NCI-H2171 treated with DMSO at 0.1 percent for 48 hours (cell line): ENCODE measurements around the gene PMEPA1.

Experiments
- DNase-seq: peaks from one replicate; lab custom pipeline; 2025; lab: John Stamatoyannopoulos, UW

Gene PMEPA1

DNA sequence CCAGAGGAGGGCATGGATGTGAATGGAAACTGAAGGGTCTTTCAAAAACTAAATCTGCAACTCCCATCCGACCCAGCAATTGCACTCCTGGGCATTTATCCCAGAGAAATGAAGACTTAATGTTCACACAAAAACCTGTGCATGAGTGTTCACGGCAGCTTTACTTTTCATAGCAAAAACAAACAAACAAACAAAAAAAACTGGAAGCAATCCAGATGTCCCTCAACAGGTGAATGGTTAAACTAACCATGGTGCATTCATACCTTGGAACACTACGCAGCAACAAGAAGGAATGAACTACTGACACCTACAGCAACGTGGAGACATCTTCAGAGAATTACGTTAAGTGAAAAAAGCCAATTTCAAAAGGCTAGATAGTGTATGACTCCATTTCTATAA lies 32.2 kb downstream of the PMEPA1 start:
- DNase-seq = no peak

DNA sequence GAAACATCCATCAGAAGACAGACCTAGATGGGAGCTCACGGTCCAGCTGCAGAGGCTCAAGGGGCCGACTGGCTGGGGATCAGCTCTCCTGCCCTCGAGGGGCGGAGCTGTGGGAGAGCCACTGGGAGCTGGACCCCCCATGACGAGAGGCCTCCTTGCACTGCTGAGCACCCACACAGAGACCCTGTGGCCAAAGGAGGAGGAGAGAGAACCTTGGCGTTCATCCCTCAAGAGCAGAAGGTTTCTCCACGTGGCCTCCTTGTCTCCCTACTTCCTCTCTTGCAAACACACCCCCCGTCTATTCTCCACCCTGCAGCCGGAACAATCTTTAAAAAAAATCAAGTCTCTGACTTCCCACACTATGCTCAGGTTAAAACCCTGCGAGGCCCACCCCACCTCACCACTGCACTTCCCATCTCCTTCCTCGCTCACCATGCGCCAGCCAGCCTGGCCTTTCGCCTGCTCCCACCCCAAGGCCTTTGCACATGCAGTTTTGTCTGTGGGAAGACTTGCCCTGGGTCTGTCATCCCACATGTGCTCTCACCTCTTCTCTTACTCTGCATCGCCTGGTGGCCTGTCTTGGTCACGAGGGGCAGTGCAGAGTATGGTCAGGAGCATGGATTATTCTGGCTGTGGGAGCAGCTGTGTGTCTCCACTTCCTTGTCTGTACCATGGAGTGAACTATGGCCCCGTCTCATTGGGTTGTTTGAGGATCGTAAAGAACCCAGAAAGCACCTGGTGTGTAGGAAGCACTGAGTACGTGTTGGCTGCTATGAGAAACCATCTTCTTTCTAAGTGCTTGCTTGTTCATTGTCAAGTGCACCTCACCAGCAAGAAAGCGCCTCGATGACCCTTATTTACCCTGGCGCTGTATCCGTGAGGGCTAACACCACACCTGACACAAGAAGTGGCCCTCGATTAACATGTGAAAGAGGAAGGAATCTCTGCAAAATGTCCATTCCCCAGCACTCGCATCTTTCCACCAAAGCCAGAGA lies 32.9 kb downstream of the PMEPA1 start:
- DNase-seq = no peak

DNA sequence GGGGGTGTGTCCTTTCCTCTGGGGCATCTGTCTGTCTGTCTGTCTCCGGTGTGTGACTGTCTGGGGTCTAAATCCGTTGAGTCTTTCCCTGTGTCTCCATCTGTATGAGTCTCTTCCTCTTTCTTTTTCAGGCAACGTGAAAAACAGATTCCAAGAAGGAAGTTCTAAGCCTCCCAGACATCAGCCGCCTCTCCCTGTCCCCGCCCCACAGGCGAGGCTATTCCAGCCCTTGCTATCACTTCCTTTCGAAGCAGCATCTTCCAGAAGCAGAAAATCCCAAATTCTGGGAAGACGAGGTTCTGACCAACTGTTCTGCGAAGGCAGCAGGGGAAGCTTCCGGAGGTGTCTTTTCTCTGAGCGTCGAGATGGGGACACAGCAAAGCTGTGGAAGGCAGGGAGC lies 34.0 kb downstream of the PMEPA1 start:
- DNase-seq = no peak

DNA sequence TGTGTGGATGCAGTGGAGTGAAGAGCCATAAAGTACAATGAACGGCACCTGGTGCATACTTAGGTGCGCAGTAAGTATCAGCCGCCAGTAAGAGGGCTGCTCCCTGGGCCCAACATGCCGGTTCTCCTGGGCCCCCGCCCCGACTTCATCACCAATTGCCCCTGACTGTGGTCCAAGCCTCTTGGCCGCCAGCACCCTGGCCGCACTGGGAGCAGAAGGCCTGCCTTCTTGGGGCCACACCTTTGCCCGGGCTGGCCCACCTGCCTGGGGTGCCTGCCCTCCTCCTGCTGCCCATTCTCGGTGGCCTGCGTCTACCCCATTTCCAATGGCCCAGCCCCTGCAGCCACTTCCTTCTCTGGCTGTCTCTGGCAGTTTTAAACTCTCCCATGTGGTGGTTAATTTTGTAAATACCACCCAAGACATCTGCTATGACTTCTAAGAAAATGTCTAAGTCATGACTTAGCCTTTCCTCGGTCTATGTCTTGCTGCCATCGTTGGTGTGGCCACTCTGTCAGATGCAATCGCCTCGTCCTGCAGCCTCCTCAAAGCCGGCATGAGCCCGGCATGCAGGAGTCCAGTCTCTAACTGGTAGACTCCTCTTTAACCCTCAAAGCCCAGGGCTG lies 36.8 kb downstream of the PMEPA1 start:
- no peak for DNase-seq

DNA sequence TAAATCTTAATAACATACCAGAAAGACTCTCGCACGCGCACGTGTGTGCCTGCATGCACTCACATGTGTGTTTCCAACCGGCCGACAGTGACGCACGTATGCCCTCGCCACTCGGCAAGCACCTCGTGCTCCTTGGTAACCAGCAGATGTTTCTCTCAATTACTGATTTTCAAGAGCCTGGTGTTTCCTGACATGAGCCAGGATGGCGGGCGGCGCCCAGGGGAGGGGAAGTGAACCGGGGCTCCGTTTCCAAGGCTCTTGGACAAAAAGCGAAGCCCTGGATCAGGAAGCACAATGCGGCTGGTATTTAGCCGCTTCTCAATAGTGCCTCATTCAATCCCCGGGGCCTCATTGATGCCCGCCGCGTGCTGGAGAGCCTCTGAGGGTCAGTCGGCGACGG lies 37.7 kb downstream of the PMEPA1 start:
- DNase-seq = peak; percentile 94

DNA sequence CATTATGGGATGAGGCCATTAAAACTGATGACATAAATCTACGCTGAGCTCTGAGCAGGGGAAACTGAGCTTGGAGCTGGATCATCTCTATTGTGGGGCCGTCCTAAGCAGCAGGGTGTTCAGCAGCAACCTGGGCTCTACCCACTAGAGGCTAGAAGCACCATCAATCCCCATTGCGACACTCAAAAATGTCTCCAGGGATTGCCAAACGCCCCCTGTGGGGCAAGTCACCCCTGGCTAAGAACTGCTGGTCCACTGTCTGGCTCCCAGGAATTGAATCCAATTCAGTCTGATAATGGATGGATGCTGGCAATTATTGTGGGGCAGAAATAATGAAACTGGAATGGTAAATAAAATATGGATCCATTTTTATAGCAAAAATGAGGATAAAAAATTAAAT lies 38.2 kb downstream of the PMEPA1 start:
- DNase-seq = no peak

DNA sequence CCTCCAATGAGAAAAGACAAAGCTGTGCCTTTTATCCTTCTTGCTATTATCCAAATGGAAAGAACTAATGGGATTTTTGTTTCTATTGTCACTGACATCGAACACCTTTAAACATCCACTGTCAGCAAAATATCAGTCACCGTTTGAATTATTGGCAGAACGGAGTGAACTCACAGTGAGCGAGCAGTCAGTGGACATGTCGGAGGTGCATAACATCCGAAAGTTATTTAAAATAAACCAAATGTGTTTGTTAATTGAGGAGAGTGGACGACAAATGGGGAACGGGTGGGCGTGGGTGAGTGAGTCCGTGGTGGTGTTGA lies 38.8 kb downstream of the PMEPA1 start:
- DNase-seq = no peak

DNA sequence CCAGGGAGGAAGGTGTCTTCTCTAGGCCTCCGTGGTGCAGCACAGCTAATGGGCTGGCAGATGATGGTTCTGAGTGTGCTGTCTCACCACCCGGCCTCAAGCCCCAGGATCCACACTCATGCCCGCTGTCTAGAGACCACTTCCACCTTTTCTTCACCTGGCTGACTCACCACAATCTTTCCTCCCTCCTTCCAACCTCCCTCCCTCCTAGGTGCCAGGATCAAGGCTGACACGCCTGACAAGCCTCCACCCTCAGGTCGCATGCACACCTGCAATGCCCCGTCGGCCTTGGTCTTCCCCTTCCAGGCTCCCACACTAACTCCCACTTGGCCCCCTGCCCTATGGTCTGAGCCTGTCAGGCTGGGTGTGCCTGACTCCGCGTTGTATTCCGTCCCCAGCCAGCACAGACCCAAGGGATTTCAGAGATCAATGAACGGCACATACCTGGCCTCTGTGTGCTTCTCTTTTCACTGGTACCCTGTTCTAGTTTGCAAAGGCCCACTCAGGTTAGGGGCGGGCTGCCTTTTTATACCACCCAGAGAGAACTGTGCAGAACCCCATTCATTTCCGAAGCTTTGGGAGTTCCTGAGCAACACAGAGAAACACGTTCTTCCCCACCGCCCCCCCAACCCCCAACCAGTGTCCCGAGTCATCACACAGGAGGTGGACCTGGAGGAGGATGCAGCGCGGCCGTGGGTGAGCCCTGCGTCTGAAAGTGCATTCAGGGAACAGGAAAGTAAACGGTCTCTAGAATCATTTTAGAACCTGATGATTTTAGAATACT lies 39.3 kb downstream of the PMEPA1 start:
- DNase-seq = no peak

DNA sequence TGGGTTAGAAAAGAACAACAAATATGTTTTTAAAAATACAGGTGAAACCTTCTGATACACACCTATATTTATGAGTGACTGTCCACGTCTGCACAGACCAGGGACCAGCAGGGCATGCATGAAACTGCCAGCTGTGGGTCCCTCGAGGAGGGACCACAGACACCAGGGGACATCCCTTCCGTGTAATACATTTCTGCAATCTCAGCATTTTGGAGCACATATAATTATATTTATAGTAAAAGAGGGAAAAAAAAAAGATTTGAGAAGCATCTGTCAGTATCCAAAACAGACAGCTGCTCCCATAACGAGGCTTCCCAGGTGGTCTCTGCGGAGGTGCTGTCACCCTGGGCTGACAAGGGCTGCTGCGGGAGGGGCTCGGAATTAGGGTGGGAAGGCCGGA lies 40.2 kb downstream of the PMEPA1 start:
- DNase-seq = peak; percentile 84

DNA sequence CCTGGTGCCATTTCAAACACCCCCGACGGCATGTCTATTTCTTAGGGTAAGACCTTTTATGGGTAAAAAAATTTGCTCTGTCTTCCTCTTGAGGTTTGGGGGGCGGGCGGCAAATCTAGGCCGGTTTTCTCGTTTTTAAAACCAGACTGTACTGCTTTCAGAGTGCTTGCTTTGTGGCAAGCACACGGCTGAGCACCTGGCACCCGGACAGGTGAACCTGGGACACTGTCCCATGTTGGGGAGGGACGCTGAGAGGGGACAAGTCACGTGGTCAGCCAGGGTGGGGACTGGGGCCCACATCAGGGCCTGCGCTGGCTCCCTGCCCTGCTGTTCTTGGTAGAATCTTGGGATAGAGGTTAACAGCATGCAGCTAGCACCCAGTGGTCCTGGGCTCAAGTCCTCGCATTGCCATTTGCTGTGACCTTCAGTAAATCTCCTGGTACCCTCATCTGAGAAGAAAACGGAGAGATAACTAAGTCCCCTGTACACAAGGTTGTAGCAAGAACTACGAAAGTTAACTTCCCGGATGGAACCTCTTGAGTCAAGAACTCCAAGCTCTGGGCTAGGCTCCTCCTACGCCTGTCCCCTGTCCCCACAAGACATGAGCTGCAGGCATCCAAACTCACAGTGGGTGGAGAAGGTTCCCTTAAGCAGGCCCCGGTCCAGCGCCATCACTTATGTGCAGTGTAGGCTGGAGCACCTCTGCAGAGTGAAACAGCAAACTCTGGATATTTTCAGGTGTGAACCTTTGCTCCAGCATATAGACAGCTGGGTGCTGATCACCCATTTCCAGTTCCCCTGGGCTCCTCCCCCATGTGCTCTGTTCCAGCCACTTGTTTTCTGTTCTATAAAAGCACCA lies 41.7 kb downstream of the PMEPA1 start:
- no peak for DNase-seq

DNA sequence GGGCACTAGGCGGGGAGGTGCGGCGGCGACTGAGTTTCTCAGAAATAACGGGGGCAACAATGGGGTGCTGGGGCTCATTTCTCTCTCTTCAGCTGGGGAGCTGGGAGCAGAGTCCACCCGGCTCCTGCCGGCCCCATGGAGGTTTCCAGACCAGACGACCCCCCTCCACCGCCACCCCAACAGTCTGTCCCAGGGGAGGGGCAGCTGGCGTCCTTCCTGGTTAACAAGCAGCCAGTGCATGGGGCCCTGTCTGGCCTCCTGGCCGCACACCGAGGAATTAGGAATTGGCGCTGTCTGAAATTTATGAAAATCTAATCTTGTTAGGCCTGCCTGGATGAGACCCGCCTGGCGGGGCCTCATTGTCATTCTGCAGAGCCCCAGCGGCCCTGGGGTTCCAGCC lies 42.4 kb downstream of the PMEPA1 start:
- DNase-seq = no peak

DNA sequence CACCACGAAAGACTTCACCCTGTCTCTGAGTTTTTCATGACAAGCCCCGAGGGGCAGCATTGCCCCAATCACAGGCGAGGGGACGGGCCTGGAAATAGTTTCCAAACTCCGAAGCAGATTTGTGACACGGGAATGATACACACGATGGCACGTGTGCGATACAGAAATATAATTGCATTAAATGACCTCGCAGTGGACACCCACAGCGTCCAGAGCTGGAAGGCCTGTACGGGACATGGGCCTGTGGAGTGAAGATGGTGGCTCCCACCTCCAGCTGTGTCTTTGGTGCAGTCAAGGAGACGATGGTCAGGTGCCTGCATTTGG lies 43.0 kb downstream of the PMEPA1 start:
- no peak for DNase-seq

DNA sequence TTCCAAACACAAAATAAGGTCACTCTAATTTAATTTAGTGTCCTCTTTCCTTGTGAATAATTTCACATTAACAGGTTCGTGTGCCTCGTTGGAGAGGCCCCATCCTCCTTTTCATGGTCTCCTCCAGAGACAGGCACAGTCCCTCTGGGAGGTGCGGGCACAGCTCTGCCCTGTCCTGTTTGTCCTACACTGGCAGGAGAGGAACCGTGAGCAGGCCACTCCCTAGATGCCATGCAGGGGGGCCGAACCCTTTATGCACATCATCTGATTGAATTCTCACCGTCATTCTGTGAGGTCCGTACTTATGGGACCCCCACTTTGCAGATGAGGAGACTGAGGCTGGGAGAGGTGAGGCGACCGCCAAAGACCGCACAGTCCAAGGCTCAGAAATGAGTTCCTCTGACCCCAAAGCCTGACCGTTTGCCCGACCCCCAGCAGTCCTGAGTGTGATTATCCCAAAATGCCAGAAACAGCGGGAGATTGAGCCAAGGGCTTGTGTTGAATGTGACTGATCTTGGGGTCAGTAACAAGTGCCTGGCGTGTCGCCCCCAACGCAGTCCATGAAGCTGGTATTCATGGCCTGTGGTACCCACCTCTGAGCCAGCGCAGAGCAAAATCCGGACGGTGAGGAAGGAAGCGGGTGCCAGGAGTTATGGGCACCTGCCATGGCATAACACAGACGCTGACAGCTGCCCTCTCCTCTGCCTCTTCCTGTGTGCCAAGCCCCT lies 43.5 kb downstream of the PMEPA1 start:
- DNase-seq = no peak

DNA sequence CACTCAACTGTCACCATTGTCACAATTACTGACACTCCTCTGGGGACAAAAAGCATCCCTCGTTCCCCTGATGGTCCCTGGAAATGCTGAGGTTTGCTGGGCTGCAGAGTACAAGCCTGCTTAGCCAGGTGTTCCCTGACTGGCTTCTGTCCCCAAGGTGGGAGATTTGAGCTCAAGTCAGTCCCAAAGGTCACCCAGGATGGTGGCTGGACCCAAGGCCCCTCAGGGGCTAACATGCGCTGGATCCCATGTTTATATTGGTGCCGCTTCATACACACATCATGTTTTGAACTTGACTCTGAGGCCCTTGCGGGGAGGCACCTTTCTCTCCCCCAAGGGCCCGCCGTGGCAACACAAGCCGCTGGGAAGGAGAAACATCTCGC lies 44.2 kb downstream of the PMEPA1 start:
- DNase-seq = no peak

DNA sequence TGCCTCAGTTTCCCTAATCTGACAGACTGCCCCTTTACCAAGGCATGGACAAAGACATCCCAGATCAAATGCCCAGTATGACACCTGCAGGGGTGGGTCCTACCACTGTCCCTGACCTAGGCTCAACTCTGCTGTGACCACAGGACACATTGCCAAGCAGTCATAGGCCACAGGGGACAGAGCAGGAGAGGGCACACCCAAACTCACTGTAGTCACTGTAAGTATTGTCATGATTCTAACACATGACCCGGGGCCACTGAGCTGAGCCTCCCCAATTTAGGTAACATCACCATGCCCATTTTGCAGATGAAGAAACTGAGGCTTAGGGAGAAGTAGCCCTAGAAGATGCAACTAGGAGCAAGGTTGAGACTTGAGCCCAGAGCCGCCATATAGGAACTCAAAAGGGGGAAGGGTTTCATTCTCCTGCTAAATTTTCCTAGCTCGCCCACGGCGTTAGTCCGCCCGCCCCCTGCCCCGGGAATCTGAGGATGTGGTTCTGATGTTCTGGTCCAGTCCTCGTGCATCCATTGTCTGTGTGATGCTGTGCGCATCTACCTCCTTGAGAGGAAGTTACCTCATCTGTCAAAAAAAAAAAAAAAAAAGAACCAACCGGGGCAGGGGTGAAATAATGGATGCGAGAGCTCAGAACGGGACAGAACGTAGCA lies 44.8 kb downstream of the PMEPA1 start:
- DNase-seq = no peak

DNA sequence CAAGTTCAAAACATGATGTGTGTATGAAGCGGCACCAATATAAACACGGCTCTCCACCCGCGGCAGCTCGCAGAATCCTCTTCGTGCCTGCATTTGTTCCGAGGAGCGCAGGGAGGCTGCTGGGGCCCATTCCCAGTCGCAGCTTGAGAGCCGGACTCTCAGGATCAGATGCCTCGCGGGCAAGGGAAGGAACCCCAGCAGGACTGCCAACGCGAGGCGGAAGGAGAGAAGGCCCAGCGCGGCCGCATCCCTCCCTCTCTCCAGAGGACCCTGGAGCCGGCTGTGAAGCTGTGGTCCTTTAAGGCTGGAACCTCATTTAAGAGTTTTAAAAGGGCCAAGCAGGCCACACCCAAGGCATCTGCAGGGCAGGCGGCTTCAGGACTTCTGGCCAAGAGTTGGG lies 45.3 kb downstream of the PMEPA1 start:
- DNase-seq = no peak

DNA sequence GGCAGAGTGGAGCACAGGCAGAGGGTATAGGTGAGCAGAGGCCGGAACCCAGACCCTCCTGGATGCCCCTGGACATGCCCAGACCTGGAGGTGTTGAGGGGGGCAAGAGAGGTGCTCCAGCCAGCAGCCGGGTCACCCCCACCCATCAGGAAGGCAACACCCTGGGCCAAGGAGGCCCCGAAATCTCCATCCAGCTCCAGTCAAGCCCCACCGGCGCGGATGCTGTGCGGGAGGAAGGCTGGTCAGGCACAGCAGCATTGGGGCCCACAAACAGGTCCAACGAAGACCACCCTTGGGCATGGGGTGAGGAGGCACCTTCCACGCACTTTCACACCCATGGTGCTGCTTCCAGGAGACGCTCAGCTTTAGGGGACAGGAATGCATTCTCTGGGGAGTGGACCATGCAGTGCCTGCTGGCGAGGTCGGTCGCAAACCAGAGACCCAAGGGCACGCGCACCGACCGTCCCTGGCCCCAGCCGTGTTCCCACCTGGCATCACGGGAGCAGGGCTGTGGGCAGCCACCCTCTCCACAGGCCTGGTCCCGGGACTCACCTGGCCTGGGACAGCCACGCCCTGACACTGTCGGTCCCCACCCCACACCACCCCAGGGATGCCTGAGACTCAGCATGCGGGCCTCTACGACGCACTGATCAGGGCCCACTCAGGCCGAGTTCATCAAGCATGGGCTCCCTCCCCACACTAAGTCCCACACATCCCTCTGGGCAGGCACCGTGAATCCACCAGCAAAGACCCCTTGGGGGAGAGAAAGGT lies 45.9 kb downstream of the PMEPA1 start:
- DNase-seq = no peak

DNA sequence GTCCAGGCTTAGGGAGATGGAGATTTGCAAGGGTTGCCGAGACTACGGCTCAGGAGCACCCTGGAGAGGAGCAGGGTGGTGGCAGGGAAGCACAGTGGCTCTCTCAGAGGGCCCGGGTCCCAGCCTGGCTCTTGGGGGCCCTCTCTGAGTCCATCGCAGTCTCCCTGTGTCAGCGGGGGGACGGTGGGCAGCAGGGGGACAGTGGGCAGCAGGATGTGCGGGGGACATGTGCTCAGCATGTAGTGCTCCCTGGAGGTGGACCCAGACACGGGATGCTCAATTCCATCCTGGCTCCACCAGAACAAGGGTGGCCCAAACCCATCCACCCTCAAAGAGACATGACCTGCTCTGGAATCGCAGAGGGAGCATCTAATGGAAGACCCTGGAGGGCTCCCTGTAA lies 46.6 kb downstream of the PMEPA1 start:
- DNase-seq = no peak

DNA sequence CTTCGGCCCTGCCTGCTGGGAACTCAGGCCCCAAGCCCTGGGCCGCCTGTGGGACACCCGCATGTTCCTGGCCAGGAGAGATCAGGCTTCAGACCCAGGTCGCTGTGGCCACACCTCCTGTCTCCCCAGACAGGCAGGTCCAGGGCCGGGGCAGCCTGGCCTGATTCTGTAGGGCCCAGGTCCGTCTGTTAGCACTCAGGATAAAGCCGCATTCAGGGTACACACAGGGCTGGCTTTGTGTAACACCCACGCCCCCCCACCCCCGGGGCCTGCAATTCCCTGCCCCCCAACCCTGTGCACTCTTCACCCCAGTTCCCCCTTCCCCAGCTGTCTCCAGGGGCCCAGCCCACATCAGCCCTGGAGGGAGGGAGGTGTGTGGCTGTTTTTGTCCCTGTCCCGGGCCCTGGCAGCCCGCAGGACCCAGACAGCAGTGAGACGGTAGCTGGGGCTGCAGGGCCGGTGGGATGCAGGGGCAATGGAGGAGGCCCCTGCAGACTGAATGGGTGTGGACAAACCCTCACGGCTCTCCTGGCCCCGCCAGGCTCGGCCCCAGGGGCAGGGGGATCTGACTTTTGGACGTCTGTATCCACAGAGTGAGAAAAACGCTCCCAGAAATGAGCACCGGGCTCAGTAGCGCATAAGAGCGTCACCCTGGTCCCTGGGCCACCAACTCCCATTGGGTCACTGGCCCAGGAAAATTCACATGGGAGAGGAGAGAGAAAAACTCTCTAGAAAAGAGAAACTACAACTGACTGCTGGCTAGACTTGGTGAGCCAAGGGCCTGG lies 47.2 kb downstream of the PMEPA1 start:
- DNase-seq = no peak
